Keratinocyte (primary cell): ENCODE data around the gene PARD3B. TPM values are rescaled to one million over a fixed set of nuclear protein-coding genes. Genes with fewer than 3 reads are reported as not detected.

Source experiments
- DNase-seq: peaks from one replicate; pipeline ENCODE4 v3.0.0-alpha.2; 2011; ENCODE audit warnings: low read depth, missing footprints, low spot score
- FAIRE-seq: peaks from 2 replicates; lab custom pipeline; 2011; peaks lifted over from hg19 to GRCh38; lab: Jason Lieb, UNC
- H2AFZ ChIP-seq: 2 replicates; pipeline ENCODE4 v1.6.0; 2012; ENCODE audit warnings: low read length, control low read depth, inconsistent platforms; ENCODE audit not compliant: control insufficient read depth
- H3K27ac ChIP-seq: 2 replicates; pipeline ENCODE4 v1.5.1; 2011; ENCODE audit warnings: low read length; ENCODE audit not compliant: control insufficient read depth, insufficient read depth
- H3K27me3 ChIP-seq: 3 replicates; pipeline ENCODE4 v1.6.0; 2011; ENCODE audit warnings: low read length; ENCODE audit not compliant: control insufficient read depth, insufficient read depth; ENCODE audit errors: extremely low read depth
- H3K36me3 ChIP-seq, 2 experiments: 2 replicates in 1 of 2; 3 replicates in 1 of 2; pipeline ENCODE4 v1.5.1; 2011; ENCODE audit warnings: low read length in 2 of 2, mild to moderate bottlenecking in 1 of 2; ENCODE audit not compliant: control insufficient read depth in 2 of 2, insufficient read depth in 2 of 2; ENCODE audit errors: extremely low read depth in 1 of 2
- H3K4me1 ChIP-seq: 3 replicates; pipeline ENCODE4 v1.5.1; 2011; ENCODE audit warnings: low read length; ENCODE audit not compliant: control insufficient read depth, insufficient read depth; ENCODE audit errors: extremely low read depth
- H3K4me2 ChIP-seq: 3 replicates; pipeline ENCODE4 v1.6.0; 2011; ENCODE audit warnings: low read depth, low read length; ENCODE audit not compliant: control insufficient read depth, insufficient read depth; ENCODE audit errors: extremely low read depth
- H3K4me3 ChIP-seq, 3 experiments: fragments of 200-600 bp in 1 of 3; sonication (generic) in 1 of 3; 2 replicates in 2 of 3; 3 replicates in 1 of 3; pipeline ENCODE4 v1.5.1; 2011 to 2016; ENCODE audit warnings: low read length in 3 of 3, mild to moderate bottlenecking in 3 of 3, control low read depth in 2 of 3, inconsistent platforms in 1 of 3, low read depth in 1 of 3, mixed read lengths in 1 of 3, mixed run types in 1 of 3, moderate library complexity in 1 of 3; ENCODE audit not compliant: control insufficient read depth in 2 of 3, insufficient read depth in 2 of 3; ENCODE audit errors: extremely low read depth in 1 of 3
- H3K79me2 ChIP-seq: 2 replicates; pipeline ENCODE4 v1.6.0; 2012; ENCODE audit warnings: low read length; ENCODE audit not compliant: control insufficient read depth, insufficient read depth
- H3K9ac ChIP-seq: 3 replicates; pipeline ENCODE4 v1.6.0; 2011; ENCODE audit warnings: low read length; ENCODE audit not compliant: control insufficient read depth, insufficient read depth; ENCODE audit errors: extremely low read depth
- H3K9me1 ChIP-seq: 3 replicates; pipeline ENCODE4 v1.6.0; 2011; ENCODE audit warnings: low read length; ENCODE audit not compliant: control insufficient read depth, insufficient read depth; ENCODE audit errors: extremely low read depth
- H3K9me3 ChIP-seq: 2 replicates; pipeline ENCODE4 v1.5.1; 2012; ENCODE audit warnings: low read depth, low read length; ENCODE audit not compliant: control insufficient read depth
- H4K20me1 ChIP-seq: 3 replicates; pipeline ENCODE4 v1.6.0; 2011; ENCODE audit warnings: low read length; ENCODE audit not compliant: control insufficient read depth, insufficient read depth; ENCODE audit errors: extremely low read depth
- CTCF ChIP-seq, 3 experiments: IDR thresholded peaks in 1 of 3; conservative IDR thresholded peaks in 1 of 3; optimal IDR thresholded peaks in 1 of 3; 2 replicates in 2 of 3; 3 replicates in 1 of 3; pipeline versions ENCODE3 to v1.5.1; 2011; ENCODE audit warnings: low read length in 3 of 3, mild to moderate bottlenecking in 3 of 3, moderate library complexity in 2 of 3, control low read depth in 1 of 3, inconsistent platforms in 1 of 3; ENCODE audit not compliant: insufficient read depth in 2 of 3; ENCODE audit errors: extremely low read depth in 1 of 3
- EZH2 ChIP-seq: IDR thresholded peaks from one replicate; pipeline ENCODE4 v1.6.1; 2012; ENCODE audit warnings: inconsistent platforms, mild to moderate bottlenecking, low read length, moderate library complexity
- dilution Hi-C: fragments of 300-500 bp; cut with MboI; formaldehyde crosslinking; loops from one replicate; pipeline ENCODE4 v1.7.0; 2020; ENCODE audit warnings: low sequenced_read_pairs; ENCODE audit not compliant: extremely low pct_ligation_motif_present
- polyA plus RNA-seq, 5 experiments: library from polyadenylated mRNA; depleted of rRNA in 3 of 5; stranded (reverse) in 3 of 5; stranded (forward) in 1 of 5; unstranded in 1 of 5; fragments of >200 nt; gene quantifications; 1 replicate in 1 of 5; 2 replicates in 3 of 5; 3 replicates in 1 of 5; pipeline versions ENCODE4 v1.2.1 to v1.2.3, GENCODE V29; 2011 to 2012; ENCODE audit warnings: missing spikeins in 2 of 5, low read depth in 1 of 5, low replicate concordance in 1 of 5

PARD3B gene
- polyA plus RNA-seq, 1 donor (not counting 4 experiments of a cell fraction or from before 2014, with no cell fraction given): 1.2 TPM

DNA sequence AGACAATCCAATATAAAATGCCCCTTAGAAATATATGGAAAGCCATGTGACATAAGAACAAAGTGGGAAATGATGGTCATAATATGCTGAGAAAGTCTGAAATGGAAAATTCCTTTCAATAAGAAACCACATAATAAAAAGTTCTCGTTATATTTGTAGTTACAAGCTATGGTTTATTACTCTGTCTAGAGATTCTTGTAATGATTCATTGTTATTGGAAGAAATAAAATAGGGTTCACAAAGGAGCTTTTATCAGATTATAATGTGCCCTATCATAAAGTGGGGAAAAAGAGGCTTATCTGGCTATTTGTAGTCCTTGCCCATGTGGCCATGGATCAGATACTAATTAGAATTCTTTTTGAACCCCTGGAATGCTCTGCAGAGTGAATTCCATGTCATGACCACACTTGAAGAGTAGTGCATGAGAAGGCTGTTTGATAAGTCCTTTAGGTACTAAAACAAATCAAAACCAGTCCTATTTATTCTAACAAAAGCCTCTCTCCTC lies 716.3 kb downstream of the PARD3B start:
- dilution Hi-C loops: no loop called here
- no peaks in the 10 kb centered on the region for H3K9me3 ChIP-seq
- no peaks in the 10 kb centered on the region for H3K9me1 ChIP-seq
- no peaks in the 10 kb centered on the region for H3K36me3 ChIP-seq
- TF ChIP-seq EZH2: no peak
- no peak for TF ChIP-seq CTCF (optimal IDR thresholded peaks at IDR 0.05 in 1 of 3, IDR thresholded peaks at IDR 0.05 in 1 of 3, conservative IDR thresholded peaks at IDR 0.05 in 1 of 3; ENCODE audit: extremely low read depth in 1 of 3, insufficient read depth in 2 of 3, low read length in 3 of 3)
- no peak overlapping the region for H3K27ac ChIP-seq
- no peak overlapping the region for H3K9ac ChIP-seq
- no peak overlapping the region for H3K4me2 ChIP-seq
- no peaks in the 10 kb centered on the region for H3K79me2 ChIP-seq
- FAIRE-seq: no peak
- no peaks in the 10 kb centered on the region for H4K20me1 ChIP-seq
- H3K4me3 ChIP-seq: no peak overlapping the region
- DNase-seq: no peak
- H3K27me3 ChIP-seq: no peaks in the 10 kb centered on the region
- no peak overlapping the region for H2AFZ ChIP-seq
- no peaks in the 10 kb centered on the region for H3K4me1 ChIP-seq

- DNase-seq (no peak), FAIRE-seq (no peak)
- no peaks in the 10 kb centered on the region for H3K27me3 ChIP-seq
- no peaks in the 10 kb centered on the region for H3K36me3 ChIP-seq
- no peaks in the 10 kb centered on the region for H3K9me1 ChIP-seq
- H3K9ac ChIP-seq: no peak overlapping the region
- no peaks in the 10 kb centered on the region for H4K20me1 ChIP-seq
- dilution Hi-C loops: no loop called here
- H3K9me3 ChIP-seq: no peaks in the 10 kb centered on the region
- TF ChIP-seq EZH2 (no peak), CTCF (optimal IDR thresholded peaks at IDR 0.05 in 1 of 3, IDR thresholded peaks at IDR 0.05 in 1 of 3, conservative IDR thresholded peaks at IDR 0.05 in 1 of 3; ENCODE audit: extremely low read depth in 1 of 3, insufficient read depth in 2 of 3, low read length in 3 of 3) (no peak)
- H3K79me2 ChIP-seq: no peaks in the 10 kb centered on the region
- H3K4me2 ChIP-seq: no peak overlapping the region
- H3K4me3 ChIP-seq: no peak overlapping the region
- no peaks in the 10 kb centered on the region for H3K4me1 ChIP-seq
- H3K27ac ChIP-seq: no peak overlapping the region
- H2AFZ ChIP-seq: no peak overlapping the region
These were observed 722.0 kb downstream of the PARD3B start for GRCh38 chr2:205267323-205267722.
